ENCODE results near the gene NSG1.
"Not testable (repeated sequence)": the region's sequence is repeated elsewhere in the genome, so short reads cannot be mapped to it uniquely, and the experiment has no call there.

The NSG1 gene

DNA sequence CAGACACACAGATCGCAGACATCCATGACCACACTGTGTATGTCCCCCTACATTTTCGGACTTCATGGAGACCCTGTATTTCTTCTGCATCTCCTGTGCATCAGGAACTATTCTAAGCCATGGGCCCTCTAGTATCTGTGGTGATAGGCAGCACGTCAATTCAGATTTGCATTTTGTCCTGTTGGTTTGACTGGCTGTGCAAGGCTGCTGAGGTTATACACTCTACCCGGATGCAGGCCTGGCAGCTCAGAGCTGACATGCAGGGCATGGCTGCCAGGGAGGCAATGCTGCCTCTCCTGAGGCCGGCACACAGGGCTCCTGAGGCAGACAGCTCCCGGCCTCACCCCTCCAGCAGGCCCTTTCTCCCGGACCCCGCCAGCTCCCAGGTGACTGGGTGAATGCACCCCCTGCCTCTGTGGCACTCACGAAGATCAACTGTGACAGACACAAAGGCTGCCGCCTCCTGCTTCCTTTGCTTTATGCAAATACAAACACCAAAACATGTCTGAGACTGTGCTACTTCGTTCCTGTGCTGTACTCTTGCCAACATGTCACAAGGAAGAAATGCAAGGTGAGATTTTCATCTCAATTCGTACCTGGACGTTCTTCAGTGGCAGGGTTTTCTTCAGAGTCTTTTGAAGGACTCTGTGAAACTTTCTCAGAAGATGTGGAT is 51.0 kb downstream of the NSG1 start:
- DNase-seq = no peak

DNA sequence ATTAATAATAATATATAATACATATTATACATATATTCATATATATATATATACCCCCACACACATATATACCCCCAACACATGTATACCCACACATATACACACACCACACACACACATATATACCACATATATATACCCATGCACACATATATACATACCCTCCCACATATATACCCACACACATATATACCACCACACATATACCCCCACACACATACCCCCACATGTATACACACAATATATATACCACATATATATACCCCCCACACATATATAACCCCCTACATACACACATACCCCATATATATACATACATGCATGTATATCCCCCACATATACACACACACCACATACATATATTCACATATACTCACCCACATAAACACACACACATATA is 52.0 kb downstream of the NSG1 start:
- DNase-seq = no peak

DNA sequence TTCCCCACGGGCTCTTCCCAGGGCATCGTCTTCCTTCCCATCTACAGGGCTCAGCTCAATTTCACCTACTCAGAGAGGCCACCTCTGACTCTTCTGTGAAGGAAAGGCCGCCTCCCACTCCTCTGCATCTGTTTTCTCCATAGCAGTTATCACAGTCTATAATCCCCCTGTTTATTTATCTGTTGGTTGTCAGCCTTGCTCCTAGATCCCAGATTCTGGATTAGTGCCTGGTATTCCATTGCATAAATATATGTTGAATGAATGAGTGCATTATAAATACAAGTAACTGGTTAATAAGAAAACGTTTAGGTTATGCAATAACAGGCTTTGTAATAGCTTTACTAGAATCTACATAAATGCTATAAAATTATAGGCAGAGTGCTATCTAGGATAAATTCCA is 52.9 kb downstream of the NSG1 start:
- DNase-seq = no peak

DNA sequence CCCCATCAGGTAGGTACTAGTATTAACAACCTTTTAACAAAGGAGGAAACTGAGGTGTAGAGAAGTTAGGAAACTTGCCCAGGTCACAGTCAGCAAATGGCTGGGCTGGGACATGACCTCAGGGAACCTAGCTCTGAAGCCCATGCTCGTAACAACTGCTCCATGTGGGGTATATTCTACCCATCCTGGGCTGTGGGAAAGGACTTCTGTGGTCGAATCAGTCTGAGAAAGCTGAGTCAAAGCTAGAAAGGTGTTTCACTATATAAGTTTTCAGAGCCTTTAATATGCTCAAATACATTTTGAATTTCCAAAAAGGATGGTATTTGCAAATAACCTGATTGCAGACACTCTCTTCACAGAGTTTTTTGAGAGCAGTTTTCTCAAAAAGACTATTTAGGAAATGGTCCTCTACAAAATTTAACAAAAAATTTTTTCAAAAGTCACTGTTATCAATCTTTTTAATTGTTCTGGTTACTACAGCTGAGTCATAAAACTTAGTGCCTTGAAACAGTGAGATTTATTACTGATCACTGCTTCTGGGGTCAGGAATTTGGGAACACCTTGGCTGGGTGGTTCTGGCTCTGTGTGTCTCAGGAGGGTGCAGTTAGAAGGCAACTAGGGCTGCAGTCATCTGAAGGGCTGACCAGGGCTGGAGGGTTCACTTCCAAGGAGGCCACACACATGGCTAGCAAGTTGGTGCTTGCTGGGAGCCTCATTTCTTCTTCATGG is 53.6 kb downstream of the NSG1 start:
- DNase-seq = no peak

DNA sequence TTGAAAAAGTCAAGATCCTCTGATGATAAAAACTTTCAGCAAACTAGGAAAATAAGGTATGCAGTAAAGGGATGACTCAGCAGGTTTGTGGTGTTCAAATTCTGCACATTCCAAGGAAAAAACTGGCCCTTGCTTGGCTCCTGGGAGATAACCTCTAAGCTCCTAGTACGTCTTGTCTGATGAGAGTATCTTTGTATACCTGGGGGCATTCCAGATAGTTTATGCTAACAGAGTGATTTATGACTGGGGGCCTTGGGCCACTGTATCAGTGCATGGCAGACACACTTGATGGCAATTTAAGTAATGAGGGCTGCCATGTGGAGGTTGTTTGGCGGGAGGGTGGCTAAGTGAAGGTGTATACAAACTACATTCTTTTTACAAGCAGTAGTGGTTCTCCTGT is 56.9 kb downstream of the NSG1 start:
- DNase-seq = peak; percentile 61

DNA sequence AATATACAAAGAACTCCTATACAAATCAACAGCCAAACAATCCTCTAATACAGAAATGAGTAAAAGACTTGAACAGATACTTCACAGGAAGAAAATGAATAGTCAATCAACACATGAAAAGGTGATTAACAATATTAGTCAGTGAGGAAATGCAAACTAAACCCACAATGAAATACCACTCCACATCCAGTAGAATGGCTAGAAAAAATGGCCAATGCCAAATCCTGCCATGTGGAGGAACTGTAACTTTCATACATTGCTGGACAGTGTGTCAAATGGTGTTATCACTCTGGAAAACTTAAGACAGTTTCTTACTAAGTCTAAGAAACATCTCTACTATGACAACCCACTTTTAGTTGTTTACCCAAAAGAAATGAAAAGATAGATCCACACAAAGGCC is 59.5 kb downstream of the NSG1 start:
- peak; percentile 21 for DNase-seq

DNA sequence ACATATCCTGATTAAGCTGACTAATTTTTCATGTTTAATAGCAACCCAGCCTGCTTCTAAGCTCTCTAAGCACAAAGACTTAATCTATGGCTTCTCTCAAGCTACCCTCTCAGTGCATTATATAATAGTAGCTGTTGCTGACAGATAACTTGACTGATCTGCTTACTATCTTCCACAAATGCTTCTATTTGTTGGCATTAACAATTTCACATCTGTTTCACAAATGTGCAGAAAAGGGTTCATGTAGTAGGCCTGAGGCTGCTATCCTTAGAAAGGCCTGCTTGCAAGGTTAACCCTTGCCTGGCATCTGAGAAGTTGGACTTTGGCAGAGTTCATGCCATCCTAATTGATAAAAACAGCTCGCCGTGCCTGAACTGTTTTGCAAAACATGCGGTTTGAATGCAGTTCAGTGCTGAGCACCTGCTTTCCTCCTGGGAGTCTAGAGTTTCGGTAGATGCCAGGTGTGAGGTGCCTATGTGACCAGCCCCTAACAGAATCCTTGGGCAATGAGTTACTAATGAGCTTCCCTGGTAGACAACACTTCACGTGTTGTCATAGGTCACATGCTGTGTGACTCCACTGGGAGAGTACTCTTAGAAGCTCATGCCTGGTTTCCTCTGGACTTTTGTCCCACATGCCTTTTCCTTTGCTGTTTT is 68.4 kb downstream of the NSG1 start:
- DNase-seq = no peak

DNA sequence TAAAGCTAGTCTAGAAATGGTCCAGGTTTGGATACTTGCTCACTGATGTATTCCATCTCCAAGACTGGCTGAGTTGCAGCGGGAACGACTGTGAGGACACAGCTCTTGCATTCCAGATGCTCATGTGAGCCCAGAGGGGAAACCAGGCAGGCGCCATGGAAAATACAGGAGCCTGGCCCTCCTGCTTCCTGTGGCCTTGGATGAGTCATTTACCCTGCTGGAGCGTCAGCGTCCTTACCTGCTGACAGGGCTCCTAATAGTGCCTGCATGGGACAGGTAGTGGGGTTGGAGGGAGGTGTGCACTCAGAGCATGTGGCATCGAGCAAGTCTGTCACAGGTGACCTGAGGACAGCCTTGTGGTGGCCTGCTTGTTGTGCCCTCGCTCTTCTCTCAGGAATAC is 69.4 kb downstream of the NSG1 start:
- DNase-seq = peak; percentile 33

DNA sequence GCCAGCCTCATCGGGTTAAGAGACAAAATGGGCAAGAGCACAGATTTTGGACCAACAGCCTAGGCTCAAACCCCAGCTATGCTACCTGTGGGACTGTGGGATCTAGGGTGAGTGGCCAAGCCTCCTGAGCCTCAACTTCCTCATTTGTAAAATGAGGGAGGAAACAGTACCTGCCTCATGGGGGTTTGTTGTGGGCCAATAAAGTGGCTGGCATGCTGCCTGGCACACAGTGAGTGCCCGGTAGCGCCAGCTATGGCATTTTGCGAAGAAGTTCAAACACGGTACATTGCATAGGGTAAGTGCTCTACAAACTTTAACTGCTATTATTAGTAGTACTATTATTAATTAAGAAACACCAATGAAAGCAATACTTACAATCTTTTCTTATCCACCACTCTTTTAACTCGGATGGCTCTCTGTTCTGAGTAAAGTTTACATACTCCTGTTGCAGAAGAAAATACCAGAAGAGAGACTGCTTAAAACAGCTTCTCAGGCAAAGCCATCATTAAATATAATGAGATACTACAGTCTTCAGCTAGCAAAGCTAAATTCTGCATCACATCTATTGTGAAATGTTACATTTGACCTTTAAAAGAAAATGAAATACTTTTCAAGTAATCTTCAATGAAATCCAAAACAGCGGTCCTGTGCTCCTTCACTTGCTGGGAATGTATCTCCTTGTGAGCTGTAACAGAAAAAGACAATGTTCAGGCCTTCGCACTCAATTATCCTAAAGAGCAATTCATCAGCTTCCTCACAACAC is 70.1 kb downstream of the NSG1 start:
- no peak for DNase-seq

DNA sequence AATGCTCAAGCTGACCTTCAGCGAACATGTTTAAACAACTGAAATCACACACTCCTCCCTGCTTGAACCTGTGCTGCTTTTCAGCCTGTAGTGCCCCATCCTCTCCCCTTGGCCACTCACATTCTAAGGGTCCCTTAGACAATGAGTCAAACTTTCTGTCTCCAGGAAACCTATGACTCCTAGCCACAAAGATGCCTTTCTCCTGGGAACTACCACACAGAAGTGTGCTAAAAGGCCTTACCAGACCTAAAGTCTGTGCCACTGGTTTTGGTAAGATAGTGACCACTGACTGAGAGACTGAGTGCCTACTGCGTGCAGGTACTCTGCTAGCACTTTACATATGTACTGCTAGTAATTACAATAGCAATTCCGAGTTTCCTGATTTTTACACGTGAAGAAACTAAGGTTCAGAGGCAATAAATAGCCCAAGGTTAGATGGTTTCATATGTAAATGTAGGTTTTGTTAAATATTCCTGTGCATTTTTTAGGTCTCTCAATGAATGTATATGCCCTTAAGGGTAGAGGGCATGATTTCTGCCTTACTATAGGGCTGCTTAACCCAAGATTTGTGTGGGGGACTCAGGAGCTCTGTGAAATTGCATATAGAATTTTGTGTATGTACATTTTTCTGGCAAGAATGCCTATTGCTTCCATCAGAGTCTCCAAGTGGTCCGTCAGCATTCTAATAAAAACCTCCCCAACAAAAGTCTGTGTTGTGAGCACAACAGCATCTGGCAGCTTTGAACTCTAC is 71.1 kb downstream of the NSG1 start:
- peak; percentile 74 for DNase-seq

DNA sequence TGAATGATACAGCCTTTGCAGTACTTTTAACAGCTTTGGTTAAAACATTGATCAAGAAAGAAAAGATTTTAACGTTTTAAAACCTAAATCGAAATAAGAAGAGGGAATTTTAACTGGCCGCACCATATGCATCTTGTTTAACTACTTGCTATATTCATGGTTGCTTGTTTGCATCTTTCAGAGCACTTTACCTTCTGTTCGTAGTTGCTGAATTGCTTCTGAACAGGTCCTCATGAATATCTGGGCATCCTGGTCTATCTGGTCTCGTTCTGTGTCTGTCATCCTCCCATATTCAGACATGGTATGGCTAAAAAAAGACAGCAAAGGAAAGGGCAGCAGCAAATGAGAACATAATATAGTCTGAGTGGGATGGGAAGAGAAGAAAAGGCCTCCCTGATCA is 72.3 kb downstream of the NSG1 start:
- DNase-seq = no peak

DNA sequence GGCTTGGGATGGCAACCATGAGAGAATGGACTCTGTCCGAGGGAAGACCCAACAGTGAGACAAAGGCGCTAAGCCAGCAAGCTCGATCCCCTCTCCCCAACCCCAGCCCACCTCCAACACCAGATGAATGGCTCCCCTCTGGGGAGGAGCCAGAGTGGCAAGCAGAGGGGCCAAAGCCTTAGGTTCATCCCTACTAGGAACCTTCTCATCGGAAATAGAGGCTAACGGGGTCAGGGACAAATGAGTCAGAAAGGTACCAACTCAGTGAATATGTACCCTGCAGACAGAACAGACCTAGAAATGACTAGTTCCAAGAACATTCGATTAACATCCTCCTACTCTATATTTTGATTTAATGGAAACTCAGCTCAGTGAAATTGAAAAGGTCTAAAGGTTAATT is 73.9 kb downstream of the NSG1 start:
- no peak for DNase-seq

DNA sequence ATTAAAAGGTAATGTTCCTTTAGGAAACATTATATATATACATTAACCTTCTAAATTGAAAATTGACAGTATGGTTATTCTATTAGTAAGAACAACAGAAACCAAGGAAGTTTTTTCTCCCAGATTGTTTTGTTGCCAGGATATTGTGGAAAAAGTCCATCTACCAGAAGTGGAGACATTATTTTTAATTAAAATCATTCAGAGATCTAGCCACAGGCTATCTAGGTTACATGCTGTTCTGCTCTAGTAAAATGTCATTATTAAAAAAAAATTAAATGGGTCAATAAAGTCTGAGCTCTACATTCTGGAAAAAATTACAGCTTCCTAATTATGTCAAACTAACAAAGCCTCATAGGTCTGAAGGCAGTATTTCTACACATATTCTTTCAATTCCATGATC is 74.3 kb downstream of the NSG1 start:
- DNase-seq = no peak

DNA sequence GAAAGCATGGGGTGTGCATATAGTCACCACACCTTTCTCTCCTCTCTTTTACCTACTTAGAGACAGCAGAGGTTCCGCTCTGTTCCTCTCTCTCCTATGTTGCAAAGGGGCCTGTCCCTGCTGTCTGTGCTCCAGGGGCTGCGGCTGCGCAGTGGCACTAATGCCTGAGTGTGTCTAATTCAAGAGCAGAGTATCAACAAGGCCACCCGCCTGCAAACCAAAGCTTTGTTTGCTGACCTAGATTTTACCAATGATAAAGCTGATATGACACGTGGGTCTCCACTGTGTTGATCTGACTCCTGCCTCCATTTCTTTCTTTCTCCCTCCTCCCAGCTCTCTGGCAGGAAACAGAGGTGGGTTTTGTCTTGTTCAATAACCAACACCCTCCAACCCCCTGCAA is 74.9 kb downstream of the NSG1 start:
- no peak for DNase-seq

DNA sequence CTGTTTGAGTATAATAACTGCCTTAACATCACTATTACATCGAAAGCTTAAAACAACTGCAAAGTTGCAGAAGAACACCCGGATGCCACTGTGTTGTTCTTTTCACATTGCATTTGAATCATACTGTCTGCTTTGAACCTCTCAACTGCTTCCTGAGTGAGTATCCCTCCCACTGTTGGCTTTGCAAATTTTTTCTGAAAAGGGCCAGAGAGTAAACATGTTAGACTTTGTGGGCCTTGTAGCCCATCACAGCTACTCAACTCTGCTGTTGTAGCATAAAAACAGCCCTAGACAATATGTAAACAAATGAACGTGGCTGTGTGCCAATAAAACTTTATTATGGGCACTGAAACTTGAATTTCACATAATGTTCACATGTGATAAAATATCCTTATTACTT is 76.1 kb downstream of the NSG1 start:
- no peak for DNase-seq

DNA sequence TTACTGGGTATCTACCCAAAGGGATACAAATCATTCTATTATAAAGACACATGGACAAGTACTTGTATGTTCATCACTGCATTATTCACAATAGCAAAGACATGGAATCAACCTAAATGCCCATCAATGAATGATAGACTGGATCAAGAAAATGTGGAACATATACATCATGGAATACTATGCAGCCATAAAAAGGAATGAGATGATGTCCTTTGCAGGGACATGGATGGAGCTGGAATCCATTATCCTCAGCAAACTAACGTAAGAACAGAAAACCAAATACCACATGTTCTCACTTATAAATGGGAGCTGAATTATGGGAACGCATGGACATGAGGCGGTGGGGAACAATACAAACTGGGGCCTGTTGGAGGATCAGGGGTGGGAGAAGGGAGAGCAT is 78.3 kb downstream of the NSG1 start:
- DNase-seq = not testable (repeated sequence)

All from fibroblast of skin of scalp (primary cell).